ENCODE data around the gene SEC14L5. TPM values are rescaled to one million over a fixed set of nuclear protein-coding genes. Genes with fewer than 3 reads are reported as not detected.
"Not testable (repeated sequence)": the region's sequence is repeated elsewhere in the genome, so short reads cannot be mapped to it uniquely, and the experiment has no call there.

Gene SEC14L5
- total RNA-seq, 1 experiment from 2014 or later: not detected

- H3K9me3 ChIP-seq: no peaks in the 10 kb centered on the region
- no peaks in the 10 kb centered on the region for H3K36me3 ChIP-seq
- H3K27me3 ChIP-seq: no peaks in the 10 kb centered on the region
- DNase-seq: no peak
- H3K4me3 ChIP-seq: no peak overlapping the region
These were observed 70.9 kb downstream of the SEC14L5 start for GRCh38 chr16:5028950-5029475.

GRCh38 chr16:5030251-5030870, 72.2 kb downstream of the SEC14L5 start:
- Histone ChIP-seq H3K27me3 (no peaks in the 10 kb centered on the region), H3K9me3 (no peaks in the 10 kb centered on the region), H3K4me3 (no peak overlapping the region), H3K36me3 (no peaks in the 10 kb centered on the region)
- DNase-seq: no peak

- Histone ChIP-seq H3K9me3 (no peaks in the 10 kb centered on the region), H3K4me3 (no peak overlapping the region), H3K36me3 (no peaks in the 10 kb centered on the region), H3K27me3 (no peaks in the 10 kb centered on the region)
- no peak for DNase-seq
These were observed 73.5 kb downstream of the SEC14L5 start for GRCh38 chr16:5031601-5032000.

GRCh38 chr16:5032748-5033167, 74.6 kb downstream of the SEC14L5 start:
- H3K4me3 ChIP-seq: peak overlapping the region; percentile 97
- H3K36me3 ChIP-seq: no peaks in the 10 kb centered on the region
- no peak for DNase-seq
- no peaks in the 10 kb centered on the region for H3K27me3 ChIP-seq
- H3K9me3 ChIP-seq: no peaks in the 10 kb centered on the region

GRCh38 chr16:5033256-5034166, 75.4 kb downstream of the SEC14L5 start, which contains the start of gene NAGPA:
NAGPA (minus strand) TSS chr16:5033935; CDS start chr16:5033914, 21 bp downstream.
- Histone ChIP-seq H3K27me3 (no peaks in the 10 kb centered on the region), H3K9me3 (no peaks in the 10 kb centered on the region), H3K36me3 (no peaks in the 10 kb centered on the region), H3K4me3 (peak within 1 kb of the TSS; percentile 97)
- DNase-seq: peak; percentile 84

GRCh38 chr16:5034167-5034523, 76.0 kb downstream of the SEC14L5 start:
- no peaks in the 10 kb centered on the region for H3K36me3 ChIP-seq
- no peak for DNase-seq
- no peaks in the 10 kb centered on the region for H3K9me3 ChIP-seq
- H3K27me3 ChIP-seq: no peaks in the 10 kb centered on the region
- peak overlapping the region; percentile 97 for H3K4me3 ChIP-seq

GRCh38 chr16:5035909-5036227, 77.7 kb downstream of the SEC14L5 start:
- Histone ChIP-seq H3K4me3 (no peak overlapping the region), H3K9me3 (no peaks in the 10 kb centered on the region), H3K27me3 (no peaks in the 10 kb centered on the region; the same call in 1 of the 2 replicates), H3K36me3 (no peaks in the 10 kb centered on the region)
- DNase-seq: no peak

- H3K36me3 ChIP-seq: no peaks in the 10 kb centered on the region
- H3K27me3 ChIP-seq: no peaks in the 10 kb centered on the region; the same call in 1 of the 2 replicates
- H3K4me3 ChIP-seq: no peak overlapping the region
- no peaks in the 10 kb centered on the region for H3K9me3 ChIP-seq
- DNase-seq: no peak
These were observed 78.4 kb downstream of the SEC14L5 start for GRCh38 chr16:5036228-5037156.

GRCh38 chr16:5040451-5040850, 82.3 kb downstream of the SEC14L5 start:
- Histone ChIP-seq H3K9me3 (no peaks in the 10 kb centered on the region), H3K27me3 (no peaks in the 10 kb centered on the region; the same call in 1 of the 2 replicates), H3K36me3 (no peaks in the 10 kb centered on the region), H3K4me3 (no peak overlapping the region)
- DNase-seq: no peak

GRCh38 chr16:5041600-5042133, 83.5 kb downstream of the SEC14L5 start:
- no peaks in the 10 kb centered on the region for H3K36me3 ChIP-seq
- peak; percentile 73 for DNase-seq

GRCh38 chr16:5042574-5043171, 84.5 kb downstream of the SEC14L5 start:
- no peak overlapping the region for H3K4me3 ChIP-seq
- no peaks in the 10 kb centered on the region for H3K36me3 ChIP-seq
- no peaks in the 10 kb centered on the region; the same call in 1 of the 2 replicates for H3K27me3 ChIP-seq
- DNase-seq: peak; percentile 65
- no peaks in the 10 kb centered on the region for H3K9me3 ChIP-seq

More at GRCh38 chr16:5041600-5042133, 83.5 kb downstream of the SEC14L5 start:
- no peaks in the 10 kb centered on the region for H3K9me3 ChIP-seq
- H3K4me3 ChIP-seq: no peak overlapping the region
- H3K27me3 ChIP-seq: no peaks in the 10 kb centered on the region; the same call in 1 of the 2 replicates

- no peak for DNase-seq
- no peaks in the 10 kb centered on the region; the same call in 1 of the 2 replicates for H3K9me3 ChIP-seq
These were observed 85.9 kb downstream of the SEC14L5 start for GRCh38 chr16:5044011-5044540.

GRCh38 chr16:5044581-5044980, 86.5 kb downstream of the SEC14L5 start:
- H3K27me3 ChIP-seq, H3K4me3 ChIP-seq, H3K9me3 ChIP-seq, DNase-seq, H3K36me3 ChIP-seq: not testable (repeated sequence)

More at GRCh38 chr16:5044011-5044540, 85.9 kb downstream of the SEC14L5 start:
- H3K27me3 ChIP-seq: no peaks in the 10 kb centered on the region; the same call in 1 of the 2 replicates
- H3K4me3 ChIP-seq: no peak overlapping the region
- no peaks in the 10 kb centered on the region for H3K36me3 ChIP-seq

GRCh38 chr16:5045499-5046115, 87.5 kb downstream of the SEC14L5 start:
- no peaks in the 10 kb centered on the region; the same call in 1 of the 2 replicates for H3K9me3 ChIP-seq
- DNase-seq: no peak
- no peaks in the 10 kb centered on the region for H3K36me3 ChIP-seq
- peaks cover 4% of the 10 kb centered on the region for H3K27me3 ChIP-seq
- H3K4me3 ChIP-seq: no peak overlapping the region

- no peak for DNase-seq
- no peaks in the 10 kb centered on the region; the same call in 1 of the 2 replicates for H3K9me3 ChIP-seq
- no peak overlapping the region for H3K4me3 ChIP-seq
- H3K36me3 ChIP-seq: no peaks in the 10 kb centered on the region
- H3K27me3 ChIP-seq: peaks cover 10% of the 10 kb centered on the region
These were observed 88.8 kb downstream of the SEC14L5 start for GRCh38 chr16:5046914-5047313.

All from MG63 (cell line).